ENCODE results near the gene IGFL1. TPM values are rescaled to one million over a fixed set of nuclear protein-coding genes. Genes with fewer than 3 reads are reported as not detected.
"Not testable (repeated sequence)": the region's sequence is repeated elsewhere in the genome, so short reads cannot be mapped to it uniquely, and the experiment has no call there.

IGFL1 gene
- total and polyA plus RNA-seq, 5 donors: not detected

- 59% methylated on average over 8 of the region's 8 CpGs for WGBS
- intact Hi-C loops (cut with DNase I): loop anchor here in 2 of 4 donors (2.0 to 10.0 kb wide), 2 partner anchors 243 to 245 kb away; no protein-coding TSS in a partner anchor
Observed at GRCh38 chr19:46271481-46272197, 42.1 kb downstream of the IGFL1 start.

GRCh38 chr19:46273931-46274330, 44.4 kb downstream of the IGFL1 start:
- H3K4me3 ChIP-seq (ENCODE audit: low read length); DNase-seq; H3K9me3 ChIP-seq (ENCODE audit: control insufficient read depth, low read length); H3K27ac ChIP-seq (ENCODE audit: low read length); ATAC-seq; H3K27me3 ChIP-seq (ENCODE audit: control insufficient read depth, insufficient read depth); H3K4me1 ChIP-seq (ENCODE audit: control insufficient read depth, insufficient read depth, low read length): not testable (repeated sequence)
- WGBS: 85% methylated on average over 6 of the region's 6 CpGs
- intact Hi-C loops (cut with DNase I): loop anchor here in 1 of 4 donors (10.0 kb wide), 1 partner anchor 241 kb away; no protein-coding TSS in a partner anchor

More at GRCh38 chr19:46271481-46272197, 42.1 kb downstream of the IGFL1 start:
- Histone ChIP-seq H3K4me3 (ENCODE audit: low read length) (no peak overlapping the region), H3K27me3 (ENCODE audit: control insufficient read depth, insufficient read depth) (no peaks in the 10 kb centered on the region), H3K27ac (ENCODE audit: low read length) (no peak overlapping the region), H3K4me1 (ENCODE audit: control insufficient read depth, insufficient read depth, low read length) (no peaks in the 10 kb centered on the region), H3K9me3 (ENCODE audit: control insufficient read depth, low read length) (no peaks in the 10 kb centered on the region)
- ATAC-seq: peak in 1 of 2 donors; percentile 50
- no peak for DNase-seq

- intact Hi-C loops (cut with DNase I): loop anchor here in 1 of 4 donors (10.0 kb wide), 1 partner anchor 236 kb away; no protein-coding TSS in a partner anchor
Observed at GRCh38 chr19:46279177-46279576, 49.6 kb downstream of the IGFL1 start.

More at GRCh38 chr19:46279177-46279576, 49.6 kb downstream of the IGFL1 start:
- Histone ChIP-seq H3K27me3 (ENCODE audit: control insufficient read depth, insufficient read depth) (no peaks in the 10 kb centered on the region), H3K4me3 (ENCODE audit: low read length) (no peak overlapping the region), H3K27ac (ENCODE audit: low read length) (no peak overlapping the region), H3K4me1 (ENCODE audit: control insufficient read depth, insufficient read depth, low read length) (no peaks in the 10 kb centered on the region), H3K9me3 (ENCODE audit: control insufficient read depth, low read length) (no peaks in the 10 kb centered on the region)
- DNase-seq (no peak), ATAC-seq (no peak)
- WGBS: 82% methylated on average over 7 of the region's 7 CpGs

Other genes with a start within 250 kb of the IGFL1 start
- gene CCDC61, start 234.3 kb upstream of the IGFL1 start, total RNA-seq: 10 to 100 TPM in 1 of 4 donors, 1 to 10 TPM in 3; 7.1 to 12.7 (median 9.6) TPM
- gene CCDC61, start 234.3 kb upstream of the IGFL1 start, polyA plus RNA-seq: 7.9 TPM
- gene PGLYRP1, start 206.7 kb upstream of the IGFL1 start, total RNA-seq: not detected
- not detected for gene PGLYRP1, start 206.7 kb upstream of the IGFL1 start, polyA plus RNA-seq
- gene IGFL4, start 188.7 kb upstream of the IGFL1 start, total RNA-seq: not detected
- not detected for gene IGFL4, start 188.7 kb upstream of the IGFL1 start, polyA plus RNA-seq
- gene IGFL3, start 105.1 kb upstream of the IGFL1 start, total RNA-seq: not detected
- gene IGFL3, start 105.1 kb upstream of the IGFL1 start, polyA plus RNA-seq: not detected
- under 1 TPM in 1 of 4 donors, not detected in 3; 0.43 TPM for gene IGFL2, start 81.5 kb upstream of the IGFL1 start, total RNA-seq
- gene IGFL2, start 81.5 kb upstream of the IGFL1 start, polyA plus RNA-seq: 0.14 TPM
- gene HIF3A, start 67.3 kb downstream of the IGFL1 start, total RNA-seq: 100 to 1,000 TPM in 1 of 4 donors, 10 to 100 TPM in 3; 60.0 to 132 (median 90.8) TPM
- 94.7 TPM for gene HIF3A, start 67.3 kb downstream of the IGFL1 start, polyA plus RNA-seq
- gene PPP5C, start 117.3 kb downstream of the IGFL1 start, total RNA-seq: 10 to 100 TPM; 62.4 to 74.1 (median 64.7) TPM
- 62.7 TPM for gene PPP5C, start 117.3 kb downstream of the IGFL1 start, polyA plus RNA-seq
- gene CCDC8, start 183.8 kb downstream of the IGFL1 start, total RNA-seq: 10 to 100 TPM; 47.0 to 54.6 (median 49.9) TPM
- 28.8 TPM for gene CCDC8, start 183.8 kb downstream of the IGFL1 start, polyA plus RNA-seq
- gene PNMA8C, start 199.2 kb downstream of the IGFL1 start, total RNA-seq: under 1 TPM; 0.23 to 0.31 (median 0.26) TPM
- 0.05 TPM for gene PNMA8C, start 199.2 kb downstream of the IGFL1 start, polyA plus RNA-seq
- 10 to 100 TPM; 15.7 to 29.8 (median 26.4) TPM for gene PNMA8A, start 241.8 kb downstream of the IGFL1 start, total RNA-seq
- 10.7 TPM for gene PNMA8A, start 241.8 kb downstream of the IGFL1 start, polyA plus RNA-seq